Measurements from ENCODE around the gene LCN9. TPM values are rescaled to one million over a fixed set of nuclear protein-coding genes. Genes with fewer than 3 reads are reported as not detected.

The LCN9 gene
- total RNA-seq, 1 experiment from 2014 or later: not detected

DNA sequence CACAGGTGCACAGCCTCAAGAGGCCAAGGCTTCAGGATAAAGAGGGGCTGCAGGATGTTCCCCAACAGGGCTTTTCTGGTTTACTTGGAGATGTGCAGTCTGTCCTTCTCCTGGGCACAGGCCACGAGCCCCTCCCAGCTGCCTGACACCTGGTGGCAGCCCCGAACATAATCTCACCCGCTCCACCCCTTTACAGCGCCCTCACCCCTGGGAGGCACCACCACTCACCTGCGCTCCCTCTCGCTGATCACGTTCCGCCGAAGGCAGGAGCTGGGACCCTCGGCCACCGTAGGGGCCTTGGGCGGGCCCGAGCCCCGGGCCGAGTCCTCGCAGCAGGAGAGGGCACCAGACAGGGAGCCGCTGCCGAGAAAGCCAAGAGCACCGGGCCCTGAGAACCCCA lies 35.7 kb downstream of the LCN9 start:
- no TSS peak for BruUV-seq (replicated peaks)
- H3K36me3 ChIP-seq (ENCODE audit: low read depth, low read length): no peaks in the 10 kb centered on the region
- ATAC-seq: no peak
- H3F3A ChIP-seq (ENCODE audit: low read length, unreplicated experiment): no peaks in the 10 kb centered on the region
- no peaks in the 10 kb centered on the region for H3K79me2 ChIP-seq (ENCODE audit: low read length)
- H4K20me1 ChIP-seq (ENCODE audit: low read length): no peaks in the 10 kb centered on the region
- no peaks in the 10 kb centered on the region for H3K4me1 ChIP-seq (ENCODE audit: insufficient read depth, low read length)
- no peaks in the 10 kb centered on the region for H3K9me3 ChIP-seq (ENCODE audit: low read length)
- TF ChIP-seq, protein P1, sequence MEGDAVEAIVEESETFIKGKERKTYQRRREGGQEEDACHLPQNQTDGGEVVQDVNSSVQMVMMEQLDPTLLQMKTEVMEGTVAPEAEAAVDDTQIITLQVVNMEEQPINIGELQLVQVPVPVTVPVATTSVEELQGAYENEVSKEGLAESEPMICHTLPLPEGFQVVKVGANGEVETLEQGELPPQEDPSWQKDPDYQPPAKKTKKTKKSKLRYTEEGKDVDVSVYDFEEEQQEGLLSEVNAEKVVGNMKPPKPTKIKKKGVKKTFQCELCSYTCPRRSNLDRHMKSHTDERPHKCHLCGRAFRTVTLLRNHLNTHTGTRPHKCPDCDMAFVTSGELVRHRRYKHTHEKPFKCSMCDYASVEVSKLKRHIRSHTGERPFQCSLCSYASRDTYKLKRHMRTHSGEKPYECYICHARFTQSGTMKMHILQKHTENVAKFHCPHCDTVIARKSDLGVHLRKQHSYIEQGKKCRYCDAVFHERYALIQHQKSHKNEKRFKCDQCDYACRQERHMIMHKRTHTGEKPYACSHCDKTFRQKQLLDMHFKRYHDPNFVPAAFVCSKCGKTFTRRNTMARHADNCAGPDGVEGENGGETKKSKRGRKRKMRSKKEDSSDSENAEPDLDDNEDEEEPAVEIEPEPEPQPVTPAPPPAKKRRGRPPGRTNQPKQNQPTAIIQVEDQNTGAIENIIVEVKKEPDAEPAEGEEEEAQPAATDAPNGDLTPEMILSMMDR (conservative IDR thresholded peaks at IDR 0.05; ENCODE audit: low read depth, low read length): no peak
- no peak for TF ChIP-seq EZH2 (IDR thresholded peaks at IDR 0.05; ENCODE audit: low read length, unreplicated experiment)
- no peak for TF ChIP-seq EZH2phosphoT487 (IDR thresholded peaks at IDR 0.05; ENCODE audit: borderline replicate concordance, low read length)
- no peak overlapping the region for H3K4me2 ChIP-seq (ENCODE audit: low read length)
- no peaks in the 10 kb centered on the region for H3K9me2 ChIP-seq (replicated peaks; ENCODE audit: low read length)
- no peak overlapping the region for H2AFZ ChIP-seq (ENCODE audit: low read length)
- H3K9ac ChIP-seq (ENCODE audit: low read length): no peak overlapping the region
- ChIA-PET CTCF (no interaction called here), POLR2A (ENCODE audit: unreplicated experiment) (no interaction called here)
- no peak overlapping the region for H3K27ac ChIP-seq (ENCODE audit: low read length)
- intact Hi-C loops (cut with micrococcal nuclease): no loop called here
- no peak for DNase-seq
- no peak overlapping the region for H3K4me3 ChIP-seq (ENCODE audit: low read length)
- peaks cover 3% of the 10 kb centered on the region; the same call in 1 of the 2 replicates for H3K27me3 ChIP-seq (ENCODE audit: low read length)

DNA sequence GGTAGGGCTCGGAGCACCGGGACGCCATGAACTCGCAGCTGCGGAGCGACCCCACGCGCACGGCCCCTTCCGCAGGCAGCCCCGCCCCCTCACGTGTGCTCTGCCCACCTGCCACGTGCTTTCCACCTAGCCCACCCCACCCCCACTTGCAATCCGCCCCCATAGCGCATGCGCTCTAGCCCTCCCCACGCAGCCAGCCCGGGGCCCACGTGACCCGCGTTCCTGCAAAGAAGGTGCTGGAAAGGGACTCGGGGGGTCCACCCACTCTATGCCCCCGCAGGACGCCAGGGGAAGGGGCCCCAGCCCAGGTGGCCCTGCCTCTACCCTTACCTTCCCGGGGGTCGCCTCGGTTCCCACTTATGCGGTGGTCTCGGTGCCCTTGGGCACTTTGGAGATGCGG lies 36.3 kb downstream of the LCN9 start, which contains the start of gene SOHLH1:
SOHLH1 (minus strand) TSS at position 42 of the 400 bp plus-strand sequence; CDS start at position 28, 14 bp downstream.
- no TSS peak for BruUV-seq (replicated peaks)

DNA sequence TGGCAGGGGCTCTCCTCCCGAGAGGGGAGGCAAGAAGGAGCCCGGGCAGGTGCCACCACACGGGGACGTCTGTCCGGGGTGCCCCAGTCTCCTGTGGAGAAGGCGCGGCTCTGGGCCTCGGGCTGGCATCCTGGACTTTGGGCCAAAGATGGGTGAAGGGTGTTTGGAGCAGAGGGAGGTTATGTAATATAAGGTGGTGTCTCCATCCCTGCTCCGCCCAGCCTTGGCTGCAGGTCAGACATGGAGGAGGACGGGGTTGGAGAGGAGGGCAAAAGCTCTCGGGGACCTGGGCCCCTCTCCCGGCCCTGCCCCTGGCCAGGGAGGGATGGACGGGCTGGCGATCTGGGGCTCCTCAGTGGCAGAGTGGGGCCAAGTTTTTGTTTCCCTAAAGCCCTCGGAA lies 37.4 kb downstream of the LCN9 start:
- ChIA-PET POLR2A (ENCODE audit: unreplicated experiment) (no interaction called here), CTCF (no interaction called here)
- Histone ChIP-seq H3K27me3 (ENCODE audit: low read length) (peaks cover 3% of the 10 kb centered on the region; the same call in 1 of the 2 replicates), H3K9ac (ENCODE audit: low read length) (no peak overlapping the region), H3K79me2 (ENCODE audit: low read length) (no peaks in the 10 kb centered on the region), H3K4me2 (ENCODE audit: low read length) (no peak overlapping the region), H3K27ac (ENCODE audit: low read length) (no peak overlapping the region), H3K9me3 (ENCODE audit: low read length) (no peaks in the 10 kb centered on the region), H3F3A (ENCODE audit: low read length, unreplicated experiment) (no peaks in the 10 kb centered on the region), H4K20me1 (ENCODE audit: low read length) (no peaks in the 10 kb centered on the region), H3K4me1 (ENCODE audit: insufficient read depth, low read length) (no peaks in the 10 kb centered on the region), H2AFZ (ENCODE audit: low read length) (no peak overlapping the region), H3K4me3 (ENCODE audit: low read length) (no peak overlapping the region), H3K9me2 (replicated peaks; ENCODE audit: low read length) (no peaks in the 10 kb centered on the region), H3K36me3 (ENCODE audit: low read depth, low read length) (no peaks in the 10 kb centered on the region)
- no TSS peak for BruUV-seq (replicated peaks)
- TF ChIP-seq EZH2 (IDR thresholded peaks at IDR 0.05; ENCODE audit: low read length, unreplicated experiment): no peak
- TF ChIP-seq EZH2phosphoT487 (IDR thresholded peaks at IDR 0.05; ENCODE audit: borderline replicate concordance, low read length): no peak
- TF ChIP-seq, protein P1 (conservative IDR thresholded peaks at IDR 0.05; ENCODE audit: low read depth, low read length): no peak
- intact Hi-C loops (cut with micrococcal nuclease): no loop called here
- ATAC-seq: peak; percentile 25; the same call in 1 of the 2 replicates
- DNase-seq: no peak

More for the DNA sequence above, 36.3 kb downstream of the LCN9 start, which contains the start of gene SOHLH1:
- H3K9ac ChIP-seq (ENCODE audit: low read length): no peak within 1 kb of the TSS
- H3K79me2 ChIP-seq (ENCODE audit: low read length): no peaks in the 10 kb centered on the region
- CTCF ChIA-PET: no interaction called here
- TF ChIP-seq, protein P1 (conservative IDR thresholded peaks at IDR 0.05; ENCODE audit: low read depth, low read length): no peak
- no peak for TF ChIP-seq EZH2 (IDR thresholded peaks at IDR 0.05; ENCODE audit: low read length, unreplicated experiment)
- TF ChIP-seq EZH2phosphoT487 (IDR thresholded peaks at IDR 0.05; ENCODE audit: borderline replicate concordance, low read length): no peak
- peaks cover 3% of the 10 kb centered on the region; the same call in 1 of the 2 replicates for H3K27me3 ChIP-seq (ENCODE audit: low read length)
- H4K20me1 ChIP-seq (ENCODE audit: low read length): no peaks in the 10 kb centered on the region
- POLR2A ChIA-PET (ENCODE audit: unreplicated experiment): no interaction called here
- H3K4me3 ChIP-seq (ENCODE audit: low read length): no peak within 1 kb of the TSS
- H3F3A ChIP-seq (ENCODE audit: low read length, unreplicated experiment): no peaks in the 10 kb centered on the region
- intact Hi-C loops (cut with micrococcal nuclease): no loop called here
- no peak within 1 kb of the TSS for H3K27ac ChIP-seq (ENCODE audit: low read length)
- DNase-seq: no peak
- no peaks in the 10 kb centered on the region for H3K4me1 ChIP-seq (ENCODE audit: insufficient read depth, low read length)
- no peak within 1 kb of the TSS for H3K4me2 ChIP-seq (ENCODE audit: low read length)
- no peaks in the 10 kb centered on the region for H3K9me2 ChIP-seq (replicated peaks; ENCODE audit: low read length)
- ATAC-seq: no peak
- H2AFZ ChIP-seq (ENCODE audit: low read length): no peak within 1 kb of the TSS
- H3K36me3 ChIP-seq (ENCODE audit: low read depth, low read length): no peaks in the 10 kb centered on the region
- no peaks in the 10 kb centered on the region for H3K9me3 ChIP-seq (ENCODE audit: low read length)
